HG02840 (cell line): Measurements from ENCODE around the gene GIPC3.

Source experiments
- ATAC-seq: cut with Tn5 transposase; IDR thresholded peaks from one replicate; pipeline ENCODE4 v1.9.1; 2021; ENCODE audit warnings: mild to moderate bottlenecking, moderate library complexity, moderate number of reproducible peaks; ENCODE audit not compliant: unreplicated experiment, low FRiP score

Gene GIPC3

DNA sequence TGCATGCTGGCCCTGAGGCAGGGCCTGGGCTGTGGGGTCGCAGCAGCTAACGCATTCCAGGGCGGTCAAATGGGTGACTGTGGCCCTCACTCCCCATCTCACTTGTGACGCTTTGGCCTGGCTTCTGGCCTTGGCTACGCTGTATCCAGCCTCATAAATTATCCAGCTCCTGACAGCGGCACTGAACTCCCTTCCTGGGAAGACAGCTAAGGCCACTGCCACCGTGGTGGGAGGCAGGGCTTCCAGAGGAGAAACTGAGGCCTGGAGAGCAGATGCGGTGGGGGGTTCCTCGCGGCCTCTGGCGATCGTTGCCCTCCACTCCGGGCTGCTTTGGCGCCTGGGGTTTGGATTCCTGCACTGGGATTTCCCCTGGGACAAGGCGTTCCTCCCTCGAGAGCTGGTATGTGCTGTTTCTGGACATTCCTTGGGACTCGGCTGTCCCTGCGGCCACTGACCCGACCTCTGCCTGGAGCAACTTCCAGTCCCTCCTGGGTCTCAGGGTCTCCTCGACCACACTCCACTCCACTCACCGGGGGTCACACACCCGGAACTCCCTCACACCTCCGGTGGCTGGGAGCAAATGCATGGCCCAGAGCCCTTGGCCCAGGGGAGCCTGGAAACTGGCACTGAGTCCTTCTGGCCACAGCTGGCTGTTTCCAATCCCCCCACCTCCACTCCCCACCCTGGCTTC, 18.0 kb downstream of the GIPC3 start:
- no peak for ATAC-seq

DNA sequence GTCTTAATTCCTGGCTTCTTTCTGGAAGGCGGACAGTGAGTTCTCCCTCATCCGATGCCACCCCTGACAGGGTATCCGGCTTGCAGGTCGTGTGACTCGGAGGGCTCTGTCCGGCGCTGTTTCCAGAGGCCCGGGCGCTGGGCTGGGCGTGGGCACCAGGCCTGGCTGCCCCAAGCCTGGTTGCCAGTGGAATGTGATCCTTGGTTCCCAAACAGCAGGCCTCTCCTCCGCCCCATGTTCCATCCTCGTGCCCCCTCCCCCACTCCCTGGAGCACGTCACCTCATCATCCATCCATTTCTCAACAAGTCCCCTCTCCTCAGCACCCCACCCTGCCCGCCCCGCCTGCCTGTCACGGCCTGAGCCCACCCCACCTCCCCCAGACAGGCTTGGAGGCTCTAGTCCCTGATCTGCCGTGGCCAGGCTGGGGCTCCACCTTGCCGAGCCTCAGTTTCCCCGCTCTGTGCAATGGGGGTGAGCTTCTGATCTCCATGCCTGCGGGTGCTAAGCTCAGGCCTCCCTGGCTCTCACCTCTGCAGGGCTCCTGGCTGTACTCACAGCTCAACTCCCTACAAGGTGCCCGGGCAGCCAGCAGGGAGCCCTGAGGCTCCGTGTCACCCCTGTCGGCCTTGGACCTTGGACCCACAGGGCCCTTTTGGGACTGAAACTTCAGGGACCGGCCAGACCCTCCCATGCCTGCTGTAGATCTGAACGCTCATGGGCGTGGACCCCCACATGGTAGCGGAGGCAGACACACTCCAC, 19.1 kb downstream of the GIPC3 start:
- ATAC-seq = no peak

DNA sequence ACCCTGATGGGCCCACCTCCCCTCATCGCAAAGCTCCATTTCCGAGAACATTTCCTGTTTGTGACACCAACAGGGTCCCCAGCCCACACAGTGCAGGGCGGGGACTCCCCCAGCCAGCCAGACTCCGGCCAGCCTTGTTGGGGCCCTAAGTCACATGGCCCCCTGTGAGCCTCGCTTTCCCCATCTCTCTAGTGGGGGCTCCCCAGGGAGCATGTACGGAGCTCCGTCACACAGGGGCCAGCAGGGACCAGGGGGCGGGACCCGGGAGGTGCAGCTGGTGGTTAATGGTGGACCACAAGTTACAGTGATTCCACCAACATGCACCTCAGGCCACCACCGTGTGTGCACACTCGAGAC, 19.7 kb downstream of the GIPC3 start:
- no peak for ATAC-seq

DNA sequence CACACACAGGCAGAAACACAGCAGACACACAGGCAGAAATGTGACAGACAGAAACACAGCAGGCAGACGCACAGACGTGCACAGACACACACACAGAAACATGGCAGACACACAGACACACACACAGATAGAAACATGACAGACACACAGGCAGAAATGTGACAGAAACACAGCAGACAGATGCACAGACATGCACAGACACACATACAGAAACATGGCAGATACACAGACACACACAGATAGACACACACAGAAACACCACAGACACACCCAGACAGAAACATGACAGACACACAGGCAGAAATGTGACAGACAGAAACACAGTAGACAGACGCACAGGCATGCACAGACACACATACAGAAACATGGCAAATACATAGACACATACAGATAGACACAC, 20.1 kb downstream of the GIPC3 start:
- no peak for ATAC-seq

DNA sequence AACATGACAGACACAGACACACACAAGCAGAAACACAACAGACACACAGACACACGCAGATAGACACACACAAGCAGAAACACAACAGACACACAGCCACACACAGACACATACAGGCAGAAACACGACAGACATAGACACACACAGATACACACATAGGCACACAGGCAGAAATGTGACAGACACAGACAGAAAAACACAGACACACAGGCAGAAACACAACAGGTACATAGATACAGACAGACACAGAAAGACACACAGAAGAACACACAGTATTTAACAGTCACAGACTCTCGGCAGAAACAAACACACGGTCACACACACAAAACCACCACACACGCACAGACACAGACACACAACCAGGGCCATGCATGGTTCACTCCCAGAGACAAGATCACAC, 20.5 kb downstream of the GIPC3 start:
- no peak for ATAC-seq

DNA sequence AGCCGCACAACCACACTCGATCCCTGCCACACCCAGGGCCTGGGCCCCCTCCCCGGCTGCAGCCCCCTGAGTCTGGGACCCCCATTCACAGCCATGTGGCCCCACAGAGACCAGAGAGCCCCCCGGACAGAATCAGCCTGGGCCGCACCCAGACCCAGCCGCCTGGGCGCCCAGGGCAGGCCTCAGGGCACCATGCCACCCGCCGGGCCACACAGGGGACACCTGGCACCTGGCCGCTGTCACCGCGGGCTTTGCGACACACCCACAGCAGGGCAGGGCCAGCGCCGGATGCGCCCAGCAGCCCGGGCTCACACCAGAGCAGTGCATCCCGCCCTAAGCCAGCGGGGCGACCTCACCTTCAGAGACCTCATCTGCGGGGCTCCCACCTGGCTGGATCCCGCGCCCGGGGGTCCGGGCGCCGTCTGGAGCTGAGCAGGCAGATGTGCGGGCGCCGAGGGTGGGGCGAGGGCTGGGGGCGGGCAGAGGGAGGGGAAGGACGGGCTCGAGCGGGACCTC, 21.0 kb downstream of the GIPC3 start:
- ATAC-seq = no peak

DNA sequence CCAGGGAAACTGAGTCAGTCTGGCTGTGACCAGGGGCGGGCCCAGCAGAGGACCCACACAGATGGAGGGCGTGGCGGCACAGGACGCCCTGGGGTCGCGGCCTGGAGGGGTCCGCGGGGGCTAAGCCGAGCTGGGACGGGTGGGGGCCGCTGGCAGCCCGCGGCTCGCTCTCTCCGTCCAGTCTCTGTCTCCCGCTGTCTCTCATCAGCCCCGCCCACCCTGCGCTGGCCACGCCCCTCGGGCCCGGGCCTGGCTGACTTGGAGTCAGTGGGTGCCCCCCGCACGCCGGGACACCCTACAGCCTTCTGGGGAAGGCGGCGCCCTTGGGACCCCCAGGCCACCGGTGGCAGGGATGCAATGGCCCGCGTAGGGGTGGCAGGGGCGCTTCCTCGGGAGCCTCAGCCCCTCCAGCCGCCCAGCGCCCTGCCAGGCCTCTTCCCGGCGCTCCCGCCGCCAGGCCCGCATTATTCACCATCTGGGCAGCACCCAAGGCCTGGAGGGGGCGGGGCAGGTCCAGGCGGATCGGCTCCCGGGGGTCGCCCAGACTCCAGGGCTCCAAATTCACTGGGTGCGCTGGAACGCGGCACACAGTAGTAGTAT, 21.5 kb downstream of the GIPC3 start, which contains the start of gene TBXA2R:
Gene TBXA2R (minus strand): TSS at position 186 of the 600 bp plus-strand sequence. CDS start 6,241 bp downstream, outside the sequence.
- no peak for ATAC-seq

DNA sequence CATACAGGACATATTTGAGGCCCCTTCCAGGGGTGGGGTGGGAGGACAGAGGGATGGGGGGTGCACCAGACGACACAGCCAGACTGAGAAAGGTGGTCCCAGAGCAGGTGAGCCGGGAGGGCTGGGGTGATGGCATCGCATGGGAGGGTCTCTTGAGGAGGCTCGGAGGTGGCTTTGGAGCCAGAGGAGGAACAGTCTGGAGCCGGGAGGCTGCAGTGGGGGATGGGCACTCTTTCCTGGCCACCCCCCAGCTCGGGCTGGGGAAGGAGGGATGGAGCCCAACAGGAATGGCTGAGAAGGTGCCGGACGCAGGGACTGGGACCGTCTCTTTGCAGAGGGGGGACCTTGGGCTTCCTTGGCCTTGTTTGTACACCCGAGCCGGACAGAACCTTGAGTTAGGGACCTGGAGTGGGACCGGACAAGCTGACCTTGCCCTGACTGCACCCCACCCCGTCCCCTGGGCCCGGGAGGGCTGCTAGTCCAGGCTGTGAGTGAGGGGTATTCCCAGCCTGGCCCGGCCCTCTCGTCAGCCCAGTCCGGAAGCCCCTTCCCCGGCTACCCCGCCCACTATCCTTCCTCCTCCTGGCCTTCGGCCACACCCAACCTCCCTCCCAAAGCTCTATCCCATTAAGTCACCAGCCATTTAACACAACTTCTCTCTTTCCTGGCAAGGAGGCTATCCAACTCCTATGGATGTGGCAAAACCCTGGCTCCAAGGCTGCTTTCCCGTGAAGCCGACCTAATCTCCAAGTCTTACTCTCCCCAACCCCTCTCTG, 22.2 kb downstream of the GIPC3 start:
- no peak for ATAC-seq

DNA sequence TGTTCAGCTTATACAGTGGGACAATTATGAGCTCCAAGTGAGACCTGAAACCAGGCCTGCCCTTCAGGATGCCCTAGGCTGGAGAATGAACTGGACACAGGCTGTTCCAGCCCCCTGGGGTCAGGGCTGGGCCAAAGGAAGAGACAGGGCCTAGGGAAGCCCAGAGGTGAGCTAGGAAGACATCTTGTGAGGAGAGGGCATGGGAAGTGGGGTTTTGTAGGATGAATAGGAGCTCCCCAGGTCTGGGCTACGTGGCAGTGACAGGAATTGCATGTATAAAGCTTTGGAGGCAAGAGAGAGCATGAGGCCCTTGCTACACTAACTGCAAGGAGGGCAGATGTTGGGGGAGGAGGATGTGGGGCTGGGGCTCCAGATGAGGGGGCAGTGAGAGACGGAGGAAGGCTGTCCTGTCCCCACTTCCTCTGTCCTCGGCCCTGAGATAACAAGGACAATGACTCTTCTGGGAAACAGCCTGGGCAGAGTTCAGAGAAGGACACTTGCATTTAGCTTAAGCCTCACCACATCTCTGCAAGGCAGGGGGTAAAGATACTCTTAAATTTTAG, 22.9 kb downstream of the GIPC3 start:
- ATAC-seq = no peak

DNA sequence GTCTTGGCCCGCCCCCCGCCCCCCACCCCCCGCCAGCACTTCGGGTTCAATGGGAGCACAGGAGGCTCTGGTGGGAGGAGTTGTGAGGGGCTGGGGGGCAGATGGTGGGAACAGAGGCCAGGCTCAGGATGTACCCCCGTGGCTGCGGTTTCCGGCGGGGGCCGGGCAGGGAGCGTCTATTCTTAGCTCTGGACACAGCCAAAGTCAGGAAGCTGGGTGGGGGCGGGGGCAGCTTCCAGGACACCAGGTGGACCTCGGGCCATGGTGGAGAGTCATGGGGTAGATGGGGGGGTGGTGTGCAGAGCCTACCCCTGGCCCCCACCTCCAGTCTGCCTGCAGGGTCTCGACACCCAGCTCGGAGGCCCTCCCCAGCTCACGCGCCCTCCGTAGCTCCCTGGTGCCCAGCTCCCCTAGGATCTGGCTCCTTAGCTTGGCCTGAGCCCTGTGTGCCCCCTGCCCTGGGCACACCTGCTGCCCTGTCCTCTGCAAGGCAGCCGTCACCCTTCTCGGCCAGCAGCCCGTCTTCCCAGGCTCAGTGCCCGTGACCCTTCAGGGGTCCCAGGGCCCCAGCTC, 23.6 kb downstream of the GIPC3 start:
- ATAC-seq = no peak

DNA sequence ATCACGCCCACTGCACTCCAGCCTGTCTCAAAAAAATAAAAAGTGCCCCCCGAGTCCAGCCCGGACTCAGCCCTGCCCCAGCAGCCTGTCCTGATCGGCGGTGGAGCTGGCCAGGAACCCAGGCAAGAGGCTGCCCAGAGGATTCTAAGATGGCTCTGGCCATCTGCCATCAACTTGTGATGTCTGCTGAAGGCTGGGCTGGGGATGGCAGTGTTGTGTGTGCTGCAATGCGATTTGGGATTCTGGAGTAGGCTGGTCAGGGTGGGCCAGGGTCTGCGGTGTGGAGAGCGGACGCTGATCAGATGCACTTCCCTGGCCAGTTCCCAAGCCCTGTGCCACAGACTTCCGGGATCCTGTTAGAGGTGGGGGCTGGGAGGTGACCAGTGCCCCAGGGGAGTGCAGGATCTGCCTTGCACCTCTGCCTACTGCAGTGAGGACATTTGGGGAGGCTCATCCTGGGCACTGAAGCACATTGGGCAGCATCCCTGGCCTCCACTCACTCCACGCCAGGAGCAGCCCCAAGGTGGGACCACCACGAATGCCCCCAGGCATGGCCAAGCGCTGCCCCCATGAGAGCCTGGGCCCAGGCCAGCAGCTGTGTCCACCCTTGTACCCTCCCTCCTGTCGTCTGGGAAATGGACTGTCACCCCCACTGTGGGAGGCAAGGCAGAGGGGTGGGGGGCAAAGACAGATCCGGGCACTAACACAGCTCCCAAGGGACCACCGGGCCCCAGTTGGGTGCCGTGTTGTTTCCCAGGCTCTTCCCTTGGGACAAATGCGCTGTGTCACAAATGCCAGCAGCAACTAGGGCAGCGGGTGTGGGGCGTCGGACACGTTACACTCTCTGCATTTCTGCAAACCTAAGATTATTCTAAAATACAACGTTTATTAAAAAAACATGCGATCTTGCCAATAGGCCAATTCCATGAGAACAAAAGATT, 24.8 kb downstream of the GIPC3 start:
- ATAC-seq = no peak

DNA sequence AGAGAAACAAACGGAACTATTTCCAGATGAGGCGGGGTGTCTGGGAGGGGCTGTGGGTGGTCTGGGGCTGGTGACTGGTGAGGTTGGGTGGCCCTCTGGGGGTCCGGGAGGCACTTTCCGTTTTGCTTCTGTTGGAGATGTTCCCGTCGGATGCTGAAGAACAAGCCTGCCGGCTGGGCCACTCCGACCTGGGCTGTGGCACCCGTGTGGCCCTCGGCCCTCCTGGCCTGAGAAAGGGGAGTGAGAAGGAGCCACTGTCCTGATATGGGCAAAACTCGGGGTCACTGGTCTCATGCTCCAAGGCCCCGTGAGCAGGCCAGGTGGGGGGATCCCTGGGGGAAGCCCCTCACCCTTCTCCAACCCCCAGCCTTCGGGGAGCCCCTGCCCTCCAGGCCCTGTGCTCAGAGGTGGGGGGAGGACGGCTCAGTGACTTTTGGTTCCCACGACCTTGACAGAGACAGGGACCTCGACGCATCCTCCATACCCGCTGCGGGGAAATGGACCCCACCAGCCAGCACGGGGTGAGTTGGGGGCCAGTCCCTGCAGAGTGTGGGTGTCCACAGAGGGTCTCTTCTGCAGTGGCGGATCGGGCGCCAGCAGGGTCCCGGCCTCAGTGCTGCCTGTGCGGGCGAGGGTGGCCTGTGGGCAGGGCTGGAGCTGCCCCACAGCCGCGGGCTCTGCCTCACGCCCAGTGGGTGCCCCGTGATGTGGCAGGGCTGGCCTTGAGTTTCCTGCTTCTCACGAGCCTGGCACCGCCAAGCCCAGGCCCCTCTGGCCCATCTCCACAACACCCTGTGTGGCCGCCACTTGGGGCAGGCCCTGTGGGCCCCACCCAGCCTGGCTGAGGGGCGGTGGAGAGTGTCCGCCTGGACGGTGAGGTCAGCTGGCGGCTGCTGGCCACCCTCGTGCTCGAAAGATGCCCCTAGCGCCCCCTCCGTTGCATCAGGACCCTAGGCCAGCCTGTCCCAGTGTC, 25.8 kb downstream of the GIPC3 start:
- no peak for ATAC-seq

DNA sequence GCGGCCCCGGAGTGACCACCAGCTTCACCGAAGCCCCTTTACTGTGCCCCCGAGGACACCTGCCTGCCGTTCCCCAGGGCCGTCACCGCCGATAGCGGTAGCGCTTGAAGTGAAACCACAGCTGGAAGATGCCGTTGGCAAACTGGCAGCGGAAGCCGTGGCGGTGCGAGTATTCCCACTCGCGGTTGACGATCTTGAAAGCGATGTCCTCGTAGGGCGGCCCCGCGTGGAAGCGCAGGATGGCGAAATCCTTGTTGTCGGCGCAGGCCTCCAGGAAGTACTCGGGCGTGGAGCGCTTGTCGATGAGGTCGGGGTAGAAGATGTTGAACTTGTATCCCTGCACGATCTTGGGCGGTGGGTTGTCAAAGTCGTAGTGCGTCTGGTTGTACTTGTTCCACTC, 26.6 kb downstream of the GIPC3 start:
- no peak for ATAC-seq

DNA sequence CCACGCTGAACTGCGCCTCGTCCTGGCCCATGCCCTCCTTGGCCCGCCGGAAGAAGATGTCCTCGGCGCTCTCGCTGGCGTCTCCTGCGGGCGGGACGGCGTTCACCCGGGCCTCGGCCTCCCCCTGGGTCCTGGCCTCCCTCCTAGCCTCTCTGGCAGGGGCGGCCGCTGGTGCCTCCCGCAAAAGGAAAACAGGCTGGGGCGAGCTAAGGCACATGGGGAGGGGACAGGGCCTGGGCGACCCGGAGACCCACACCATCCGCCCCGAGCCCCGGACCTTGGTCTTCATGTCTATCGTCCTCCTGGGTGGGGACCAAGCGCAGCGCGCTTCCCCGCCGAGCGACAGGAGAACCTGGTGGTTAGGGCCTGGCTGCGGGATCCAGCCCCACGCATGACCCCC, 27.1 kb downstream of the GIPC3 start:
- no peak for ATAC-seq

DNA sequence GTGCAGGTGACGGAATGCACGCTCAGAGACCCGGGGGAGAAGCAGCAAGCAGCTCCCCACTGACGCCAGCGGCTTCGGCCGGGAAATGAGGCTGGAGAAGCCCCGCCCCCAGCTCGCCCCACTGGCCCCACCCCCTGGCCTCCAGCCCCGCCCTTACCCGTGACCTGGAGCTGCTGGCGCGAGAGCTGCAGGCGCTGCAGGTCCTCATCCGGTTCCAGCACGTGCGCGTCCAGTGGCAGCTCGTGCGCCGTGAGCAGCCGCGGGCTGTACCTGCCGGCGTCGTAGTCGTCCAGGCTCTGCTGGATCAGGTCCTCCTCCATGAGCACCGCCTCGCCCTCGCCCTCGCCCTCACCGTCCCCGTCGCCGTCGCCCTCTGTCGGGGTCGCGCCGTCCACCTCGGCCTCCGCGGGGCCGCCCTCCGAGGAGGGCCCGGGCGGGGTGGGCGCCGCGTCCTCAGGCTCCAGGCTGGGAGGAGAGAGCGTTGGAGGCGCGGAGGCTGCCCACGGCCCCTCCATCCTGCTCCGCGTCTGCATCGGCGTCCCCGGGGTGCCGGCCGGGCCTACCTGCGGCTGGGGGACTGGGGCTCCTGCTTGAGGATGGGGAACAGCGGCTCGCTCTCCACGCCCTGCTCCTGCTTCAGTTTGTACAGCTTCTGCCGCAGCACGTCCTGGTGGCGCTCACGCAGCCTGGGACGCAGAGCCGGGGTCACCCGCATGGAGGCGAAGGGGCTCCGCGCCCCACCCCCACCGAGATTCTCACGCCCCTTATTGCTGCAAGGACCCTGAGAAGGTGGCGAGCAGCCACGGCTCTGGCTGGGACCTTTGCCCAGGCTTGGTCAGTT, 27.8 kb downstream of the GIPC3 start:
- no peak for ATAC-seq

DNA sequence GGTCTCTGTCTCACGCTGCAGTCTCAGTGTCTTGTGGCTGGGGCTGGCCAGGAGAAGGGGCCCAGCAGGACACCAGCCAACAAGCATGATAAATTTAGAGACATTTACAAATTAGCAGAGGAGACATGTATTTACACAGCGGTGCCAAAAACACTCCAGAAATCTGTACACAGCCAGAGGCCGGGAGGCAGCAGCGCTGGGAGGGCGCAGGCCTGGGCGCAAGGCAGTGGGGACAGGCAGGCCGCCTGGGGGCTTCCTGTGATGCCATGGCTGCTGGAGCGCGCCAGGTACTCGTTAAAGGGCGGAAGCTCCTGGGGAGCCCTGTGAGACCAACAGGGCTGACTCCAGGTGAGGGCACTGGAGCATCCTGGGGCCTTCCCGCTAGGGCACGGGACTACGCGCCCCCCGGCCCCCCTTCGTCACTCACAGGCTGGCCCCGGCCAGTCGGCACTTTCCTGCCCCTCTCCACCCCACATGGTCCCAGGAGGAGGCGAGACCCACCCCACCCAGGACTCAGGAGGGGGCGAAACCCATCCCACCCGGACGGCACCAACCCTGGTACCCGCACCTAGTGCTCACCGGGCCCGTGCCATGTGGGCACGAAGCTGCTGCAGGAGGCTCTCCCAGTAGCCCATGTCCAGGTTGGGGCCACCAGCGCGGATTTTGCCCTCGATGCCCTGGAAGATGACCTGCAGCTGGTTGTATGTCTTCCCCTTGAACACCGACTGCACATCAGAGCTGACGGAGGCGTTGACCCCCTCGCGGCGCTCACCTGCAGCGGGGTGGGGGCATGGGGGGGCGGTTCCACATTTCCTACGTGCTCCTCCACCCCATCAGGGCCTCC, 28.8 kb downstream of the GIPC3 start:
- ATAC-seq = no peak
